K562 (cell line): ENCODE measurements around the gene CYB5R4.

Experiments used
- CEBPG ChIP-seq, 3 experiments: fragments of 200-800 bp in 1 of 3; sonication (Bioruptor generic) in 1 of 3; sonication (generic) in 1 of 3; formaldehyde crosslinking in 1 of 3; IDR thresholded peaks in 2 of 3; conservative IDR thresholded peaks in 1 of 3; 2 replicates each; pipeline versions ENCODE4 v1.6.1 to v1.8.0; 2016 to 2022; ENCODE audit warnings: missing compliant biosample characterization in 2 of 3, missing genetic modification characterization in 2 of 3, mild to moderate bottlenecking in 1 of 3, missing genetic modification reagents in 1 of 3
- NR2C2 ChIP-seq, 2 experiments: fragments of 200-800 bp in 1 of 2; sonication (Bioruptor generic) in 1 of 2; sonication (generic) in 1 of 2; formaldehyde crosslinking in 1 of 2; IDR thresholded peaks; 2 replicates each; pipeline versions ENCODE4 v1.6.1 to v1.8.0; 2016 to 2022; ENCODE audit warnings: mild to moderate bottlenecking in 1 of 2, missing compliant biosample characterization in 1 of 2, missing genetic modification characterization in 1 of 2, missing genetic modification reagents in 1 of 2
- ZNF274 ChIP-seq: IDR thresholded peaks from 2 replicates; pipeline ENCODE4 v1.6.1; 2011; ENCODE audit warnings: low read depth, mild to moderate bottlenecking, low read length, moderate library complexity, borderline replicate concordance
- TF ChIP-seq, protein P1 (sequence below), 2 experiments: fragments of 450-650 bp; IDR thresholded peaks; 2 replicates each; pipeline ENCODE4 v1.6.1; 2016
- TF ChIP-seq, protein P2 (sequence below), 3 experiments: IDR thresholded peaks in 2 of 3; conservative IDR thresholded peaks in 1 of 3; 2 replicates each; pipeline ENCODE4 v1.5.1; 2011 to 2012; ENCODE audit warnings: low read length in 3 of 3, mild to moderate bottlenecking in 3 of 3, control low read depth in 2 of 3, improper control_type of control experiment in 1 of 3, inconsistent platforms in 1 of 3, low read depth in 1 of 3, mixed read lengths in 1 of 3, moderate library complexity in 1 of 3; ENCODE audit not compliant: insufficient read depth in 2 of 3

- no peak for TF ChIP-seq CEBPG (CRISPR knock-in tag; IDR thresholded peaks at IDR 0.05)
- 0 out of 4 replicates have a peak, but pooled peaks of 1 of the 2 experiments have one; percentile 40 for TF ChIP-seq CEBPG (tag; conservative IDR thresholded peaks at IDR 0.05 in 1 of 2, IDR thresholded peaks at IDR 0.05 in 1 of 2)
- TF ChIP-seq, protein P1, sequence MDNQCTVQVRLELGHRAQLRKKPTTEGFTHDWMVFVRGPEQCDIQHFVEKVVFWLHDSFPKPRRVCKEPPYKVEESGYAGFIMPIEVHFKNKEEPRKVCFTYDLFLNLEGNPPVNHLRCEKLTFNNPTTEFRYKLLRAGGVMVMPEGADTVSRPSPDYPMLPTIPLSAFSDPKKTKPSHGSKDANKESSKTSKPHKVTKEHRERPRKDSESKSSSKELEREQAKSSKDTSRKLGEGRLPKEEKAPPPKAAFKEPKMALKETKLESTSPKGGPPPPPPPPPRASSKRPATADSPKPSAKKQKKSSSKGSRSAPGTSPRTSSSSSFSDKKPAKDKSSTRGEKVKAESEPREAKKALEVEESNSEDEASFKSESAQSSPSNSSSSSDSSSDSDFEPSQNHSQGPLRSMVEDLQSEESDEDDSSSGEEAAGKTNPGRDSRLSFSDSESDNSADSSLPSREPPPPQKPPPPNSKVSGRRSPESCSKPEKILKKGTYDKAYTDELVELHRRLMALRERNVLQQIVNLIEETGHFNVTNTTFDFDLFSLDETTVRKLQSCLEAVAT (IDR thresholded peaks at IDR 0.05), result 0 out of 4 replicates have a peak, but pooled peaks of 1 of the 2 experiments have one; percentile 20
- TF ChIP-seq, protein P2, sequence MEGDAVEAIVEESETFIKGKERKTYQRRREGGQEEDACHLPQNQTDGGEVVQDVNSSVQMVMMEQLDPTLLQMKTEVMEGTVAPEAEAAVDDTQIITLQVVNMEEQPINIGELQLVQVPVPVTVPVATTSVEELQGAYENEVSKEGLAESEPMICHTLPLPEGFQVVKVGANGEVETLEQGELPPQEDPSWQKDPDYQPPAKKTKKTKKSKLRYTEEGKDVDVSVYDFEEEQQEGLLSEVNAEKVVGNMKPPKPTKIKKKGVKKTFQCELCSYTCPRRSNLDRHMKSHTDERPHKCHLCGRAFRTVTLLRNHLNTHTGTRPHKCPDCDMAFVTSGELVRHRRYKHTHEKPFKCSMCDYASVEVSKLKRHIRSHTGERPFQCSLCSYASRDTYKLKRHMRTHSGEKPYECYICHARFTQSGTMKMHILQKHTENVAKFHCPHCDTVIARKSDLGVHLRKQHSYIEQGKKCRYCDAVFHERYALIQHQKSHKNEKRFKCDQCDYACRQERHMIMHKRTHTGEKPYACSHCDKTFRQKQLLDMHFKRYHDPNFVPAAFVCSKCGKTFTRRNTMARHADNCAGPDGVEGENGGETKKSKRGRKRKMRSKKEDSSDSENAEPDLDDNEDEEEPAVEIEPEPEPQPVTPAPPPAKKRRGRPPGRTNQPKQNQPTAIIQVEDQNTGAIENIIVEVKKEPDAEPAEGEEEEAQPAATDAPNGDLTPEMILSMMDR (IDR thresholded peaks at IDR 0.05 in 2 of 3, conservative IDR thresholded peaks at IDR 0.05 in 1 of 3; ENCODE audit: insufficient read depth in 2 of 3, low read depth in 1 of 3, low read length in 3 of 3), result peak; percentile 60 to 91 (median 62); a peak in 5 of 6 replicates
- TF ChIP-seq ZNF274, result no peak
- no peak for TF ChIP-seq NR2C2 (CRISPR knock-in tag; IDR thresholded peaks at IDR 0.05)
- no peak for TF ChIP-seq NR2C2 (tag; IDR thresholded peaks at IDR 0.05)
These were observed 25.0 kb downstream of the CYB5R4 start for GRCh38 chr6:83884523-83884922.
